Measurements from ENCODE around the gene RNF112. TPM values are rescaled to one million over a fixed set of nuclear protein-coding genes. Genes with fewer than 3 reads are reported as not detected.

Gene RNF112
- total and polyA plus RNA-seq, 2 donors = 3.1 to 17.4 TPM

DNA sequence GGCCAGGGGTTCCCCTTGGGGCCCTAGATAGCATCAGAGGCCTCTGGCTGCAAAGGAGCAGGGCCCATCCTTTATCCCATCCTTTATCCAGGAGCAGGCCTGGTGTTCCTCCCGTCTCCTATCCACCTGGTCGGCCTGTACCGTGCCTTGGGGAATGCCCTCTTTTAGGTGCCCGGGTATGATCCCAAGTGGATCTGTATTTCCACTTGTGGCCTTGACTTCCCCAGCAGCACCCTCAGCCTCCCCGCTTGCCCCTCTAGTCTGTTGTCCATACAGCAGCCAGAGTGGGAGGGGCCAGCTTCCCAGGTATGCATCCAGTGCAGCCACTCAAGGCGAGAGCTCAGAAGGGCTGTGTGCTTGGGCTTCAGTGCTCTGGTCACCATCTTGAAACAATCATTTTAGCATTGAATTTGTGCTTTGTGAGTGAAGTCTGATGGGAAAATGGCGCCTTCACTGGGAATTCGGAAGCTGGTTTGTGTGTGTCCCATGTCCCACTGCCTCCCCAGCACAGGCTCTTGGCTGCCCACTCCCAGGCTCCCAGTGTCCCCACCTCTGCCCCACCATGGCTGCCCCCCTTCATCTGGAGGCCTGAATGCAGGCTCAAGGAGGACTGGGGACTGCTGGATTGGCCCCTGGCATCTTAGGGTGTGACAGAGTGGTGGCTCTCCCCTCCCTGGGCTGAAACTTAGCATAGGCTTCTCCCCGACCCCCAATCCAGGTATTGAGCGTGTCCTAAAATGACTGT, 3.3 kb upstream of the RNF112 start:
- no peak overlapping the region for H3K27ac ChIP-seq (ENCODE audit: low read depth)
- no peak for DNase-seq (ENCODE audit: extremely low spot score)
- H3K4me1 ChIP-seq (ENCODE audit: insufficient read depth) = no peaks in the 10 kb centered on the region
- no peaks in the 10 kb centered on the region for H3K36me3 ChIP-seq (ENCODE audit: insufficient read depth)
- WGBS = 98% methylated on average over 10 of the region's 10 CpGs
- no peak overlapping the region for H3K4me3 ChIP-seq (ENCODE audit: low read depth, low read length)

DNA sequence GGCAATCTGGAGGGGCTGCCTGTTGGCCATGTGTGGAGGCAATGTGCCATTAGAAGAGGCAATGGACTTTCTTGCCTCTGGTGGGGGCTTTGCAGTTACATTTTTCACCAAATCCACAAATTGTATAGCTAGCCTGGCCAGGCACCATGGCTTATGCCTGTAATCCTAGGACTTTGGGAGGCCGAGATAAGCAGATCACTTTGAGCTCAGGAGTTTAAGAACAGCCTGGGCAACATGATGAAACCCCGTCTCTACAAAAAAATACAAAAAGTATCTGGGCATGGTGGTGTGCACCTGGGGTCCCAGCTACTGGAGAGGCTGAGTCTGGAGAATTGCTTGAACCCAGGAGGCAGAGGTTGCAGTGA, 2.7 kb upstream of the RNF112 start:
- H3K4me3 ChIP-seq (ENCODE audit: low read depth, low read length) = no peak overlapping the region
- no peak for DNase-seq (ENCODE audit: extremely low spot score)
- H3K36me3 ChIP-seq (ENCODE audit: insufficient read depth) = no peaks in the 10 kb centered on the region
- H3K27ac ChIP-seq (ENCODE audit: low read depth) = no peak overlapping the region
- no peaks in the 10 kb centered on the region for H3K4me1 ChIP-seq (ENCODE audit: insufficient read depth)
- 75% methylated on average over 2 of the region's 2 CpGs for WGBS

DNA sequence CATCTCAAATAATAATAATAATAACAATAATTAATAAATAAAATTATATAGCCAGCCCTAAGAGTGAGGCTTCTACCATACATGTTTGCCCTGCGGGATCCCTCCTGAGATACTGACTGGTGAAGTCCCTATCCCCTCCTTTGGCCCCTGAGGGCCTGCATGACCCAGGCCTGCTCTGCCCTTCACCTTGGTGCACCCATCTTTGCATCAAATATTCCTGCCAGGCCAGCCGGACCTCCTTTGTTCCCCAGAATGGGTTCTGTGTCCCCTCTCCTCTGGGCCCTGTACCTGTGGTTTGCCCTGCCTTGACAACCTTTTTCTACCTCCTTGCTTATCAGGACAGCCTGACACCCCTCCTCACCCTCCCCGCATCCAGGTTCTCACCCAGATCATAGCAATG, 2.0 kb upstream of the RNF112 start:
- H3K36me3 ChIP-seq (ENCODE audit: insufficient read depth) = no peaks in the 10 kb centered on the region
- DNase-seq (ENCODE audit: extremely low spot score) = no peak
- no peak overlapping the region for H3K27ac ChIP-seq (ENCODE audit: low read depth)
- 96% methylated on average over 3 of the region's 3 CpGs for WGBS
- H3K4me1 ChIP-seq (ENCODE audit: insufficient read depth) = no peaks in the 10 kb centered on the region
- H3K4me3 ChIP-seq (ENCODE audit: low read depth, low read length) = no peak overlapping the region

DNA sequence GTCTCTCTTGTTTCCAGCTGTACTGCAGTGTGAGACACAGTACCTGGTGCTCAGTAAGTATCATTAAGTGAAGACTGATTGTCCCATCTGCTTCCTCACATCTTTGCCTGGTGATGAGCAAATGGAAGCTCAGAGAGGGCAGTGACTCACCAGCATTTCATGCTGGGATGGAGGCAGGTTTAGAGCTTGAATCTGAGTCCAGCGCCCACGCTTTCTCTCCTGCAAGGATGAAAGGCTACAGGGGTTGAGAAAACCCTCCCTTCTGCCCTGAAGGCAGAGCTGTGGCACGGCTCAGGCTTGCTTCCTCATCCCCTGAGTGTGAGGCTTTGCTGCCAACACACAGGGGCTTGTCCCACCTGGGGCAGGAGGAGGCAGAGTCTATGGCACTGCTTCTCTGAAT, 1.5 kb upstream of the RNF112 start:
- 83% methylated on average over 3 of the region's 3 CpGs for WGBS
- no peak overlapping the region for H3K27ac ChIP-seq (ENCODE audit: low read depth)
- H3K4me1 ChIP-seq (ENCODE audit: insufficient read depth) = no peaks in the 10 kb centered on the region
- no peaks in the 10 kb centered on the region for H3K36me3 ChIP-seq (ENCODE audit: insufficient read depth)
- no peak for DNase-seq (ENCODE audit: extremely low spot score)
- no peak overlapping the region for H3K4me3 ChIP-seq (ENCODE audit: low read depth, low read length)

DNA sequence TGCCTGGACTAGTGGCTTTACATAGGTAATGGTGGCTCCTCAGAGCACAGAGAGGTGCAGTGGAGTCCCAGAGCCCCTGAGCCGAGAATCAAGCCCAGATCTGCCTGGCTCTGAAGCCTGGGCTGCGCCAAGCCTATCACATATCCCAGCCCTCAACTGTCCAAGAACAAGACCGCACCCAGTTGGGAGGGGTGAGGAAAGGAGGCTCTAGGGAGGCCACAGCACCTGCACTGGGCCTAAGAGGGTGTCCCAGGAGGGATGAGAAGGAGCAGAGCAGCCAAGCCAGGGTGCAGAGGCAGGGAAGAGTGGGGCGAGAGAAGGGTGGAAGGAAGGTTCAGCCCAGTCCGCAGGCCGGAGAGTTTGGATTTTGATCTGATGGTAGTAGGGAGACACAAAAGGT, 941 bp upstream of the RNF112 start:
- no peak overlapping the region for H3K27ac ChIP-seq (ENCODE audit: low read depth)
- H3K36me3 ChIP-seq (ENCODE audit: insufficient read depth) = no peaks in the 10 kb centered on the region
- WGBS = 91% methylated on average over 6 of the region's 6 CpGs
- no peaks in the 10 kb centered on the region for H3K4me1 ChIP-seq (ENCODE audit: insufficient read depth)
- DNase-seq (ENCODE audit: extremely low spot score) = no peak
- no peak overlapping the region for H3K4me3 ChIP-seq (ENCODE audit: low read depth, low read length)

DNA sequence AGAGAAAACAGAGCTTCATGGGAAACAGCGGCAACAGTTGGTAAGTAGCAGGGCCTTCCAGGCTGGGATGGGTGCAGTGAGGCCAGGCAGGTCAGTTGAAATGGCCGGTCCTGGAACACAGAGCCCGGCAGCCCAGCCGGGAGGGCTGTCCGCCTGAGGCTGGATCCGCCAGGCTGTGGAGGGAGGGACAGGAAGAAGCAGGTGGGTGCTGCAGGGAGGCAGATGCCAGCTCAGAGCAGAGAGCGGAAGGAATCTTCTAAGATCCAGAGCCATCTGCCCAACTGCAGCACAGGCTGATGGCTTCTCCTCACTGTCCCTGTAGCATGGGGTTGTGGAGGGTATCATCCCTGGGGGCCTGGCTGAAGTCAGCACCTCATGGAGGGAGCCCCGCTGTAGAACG, 599 bp downstream of the RNF112 start:
- H3K4me1 ChIP-seq (ENCODE audit: insufficient read depth) = no peaks in the 10 kb centered on the region
- no peak for DNase-seq (ENCODE audit: extremely low spot score)
- no peak overlapping the region for H3K27ac ChIP-seq (ENCODE audit: low read depth)
- WGBS = 68% methylated on average over 9 of the region's 9 CpGs
- peak overlapping the region; percentile 0 for H3K4me3 ChIP-seq (ENCODE audit: low read depth, low read length)
- H3K36me3 ChIP-seq (ENCODE audit: insufficient read depth) = no peaks in the 10 kb centered on the region

GRCh38 chr17:19412510-19412909, 1.5 kb downstream of the RNF112 start:
- Histone ChIP-seq H3K36me3 (ENCODE audit: insufficient read depth) (no peaks in the 10 kb centered on the region), H3K27ac (ENCODE audit: low read depth) (no peak overlapping the region), H3K4me3 (ENCODE audit: low read depth, low read length) (no peak overlapping the region), H3K4me1 (ENCODE audit: insufficient read depth) (peaks cover 2% of the 10 kb centered on the region)
- WGBS = 95% methylated on average over 16 of the region's 16 CpGs
- DNase-seq (ENCODE audit: extremely low spot score) = no peak

DNA sequence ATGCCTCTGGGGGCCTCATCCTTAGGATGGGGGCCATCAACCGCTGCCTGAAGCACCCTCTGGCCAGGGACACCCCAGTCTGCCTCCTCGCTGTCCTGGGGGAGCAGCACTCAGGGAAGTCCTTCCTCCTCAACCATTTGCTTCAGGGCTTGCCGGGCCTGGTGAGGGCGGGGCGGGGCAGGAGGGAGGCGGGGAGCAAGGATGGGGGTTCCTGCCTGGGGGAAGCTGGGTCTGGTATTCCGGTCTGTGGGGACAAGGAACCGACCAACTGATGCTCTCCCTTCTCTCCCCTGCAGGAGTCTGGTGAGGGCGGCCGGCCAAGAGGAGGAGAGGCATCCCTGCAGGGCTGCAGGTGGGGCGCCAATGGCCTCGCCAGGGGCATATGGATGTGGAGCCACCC, 2.0 kb downstream of the RNF112 start:
- Histone ChIP-seq H3K4me3 (ENCODE audit: low read depth, low read length) (no peak overlapping the region), H3K27ac (ENCODE audit: low read depth) (no peak overlapping the region), H3K4me1 (ENCODE audit: insufficient read depth) (peaks cover 2% of the 10 kb centered on the region), H3K36me3 (ENCODE audit: insufficient read depth) (no peaks in the 10 kb centered on the region)
- DNase-seq (ENCODE audit: extremely low spot score) = no peak
- WGBS = 92% methylated on average over 12 of the region's 12 CpGs

GRCh38 chr17:19413761-19414160, 2.7 kb downstream of the RNF112 start:
- Histone ChIP-seq H3K27ac (ENCODE audit: low read depth) (no peak overlapping the region), H3K4me3 (ENCODE audit: low read depth, low read length) (no peak overlapping the region), H3K36me3 (ENCODE audit: insufficient read depth) (no peaks in the 10 kb centered on the region), H3K4me1 (ENCODE audit: insufficient read depth) (peaks cover 2% of the 10 kb centered on the region)
- no peak for DNase-seq (ENCODE audit: extremely low spot score)
- 89% methylated on average over 5 of the region's 5 CpGs for WGBS

- WGBS = 93% methylated on average over 28 of the region's 28 CpGs
- H3K4me1 ChIP-seq (ENCODE audit: insufficient read depth) = peaks cover 2% of the 10 kb centered on the region
- no peak for DNase-seq (ENCODE audit: extremely low spot score)
These were observed 3.6 kb downstream of the RNF112 start for GRCh38 chr17:19414396-19415280.

DNA sequence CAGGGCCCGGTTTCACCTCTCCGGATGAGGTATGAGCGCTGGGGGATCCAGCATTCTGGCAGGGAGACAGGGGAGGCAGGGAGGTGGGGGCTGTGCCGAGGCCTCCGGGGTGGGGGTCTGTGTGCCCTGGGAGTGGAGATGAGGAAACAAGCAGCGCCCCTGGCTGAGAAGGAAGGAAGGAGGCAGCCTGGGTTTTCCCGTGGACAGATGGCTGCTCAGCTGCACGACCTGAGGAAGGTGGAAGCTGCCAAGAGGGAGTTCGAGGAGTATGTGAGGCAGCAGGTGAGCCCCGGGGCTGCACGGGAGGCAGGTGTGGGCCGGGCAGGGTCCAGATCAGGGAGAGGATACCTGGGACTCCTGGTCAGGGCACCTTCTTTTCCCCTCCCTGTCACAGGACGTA, 4.3 kb downstream of the RNF112 start:
- no peak overlapping the region for H3K27ac ChIP-seq (ENCODE audit: low read depth)
- DNase-seq (ENCODE audit: extremely low spot score) = no peak
- H3K36me3 ChIP-seq (ENCODE audit: insufficient read depth) = no peaks in the 10 kb centered on the region
- WGBS = 88% methylated on average over 13 of the region's 13 CpGs
- no peak overlapping the region for H3K4me3 ChIP-seq (ENCODE audit: low read depth, low read length)
- H3K4me1 ChIP-seq (ENCODE audit: insufficient read depth) = peaks cover 2% of the 10 kb centered on the region

More at GRCh38 chr17:19414396-19415280, 3.6 kb downstream of the RNF112 start:
- Histone ChIP-seq H3K36me3 (ENCODE audit: insufficient read depth) (no peaks in the 10 kb centered on the region), H3K27ac (ENCODE audit: low read depth) (no peak overlapping the region), H3K4me3 (ENCODE audit: low read depth, low read length) (no peak overlapping the region)

GRCh38 chr17:19415806-19416775, 5.1 kb downstream of the RNF112 start:
- Histone ChIP-seq H3K27ac (ENCODE audit: low read depth) (no peak overlapping the region), H3K4me3 (ENCODE audit: low read depth, low read length) (no peak overlapping the region), H3K36me3 (ENCODE audit: insufficient read depth) (no peaks in the 10 kb centered on the region), H3K4me1 (ENCODE audit: insufficient read depth) (peaks cover 2% of the 10 kb centered on the region)
- 95% methylated on average over 18 of the region's 18 CpGs for WGBS
- DNase-seq (ENCODE audit: extremely low spot score) = no peak

DNA sequence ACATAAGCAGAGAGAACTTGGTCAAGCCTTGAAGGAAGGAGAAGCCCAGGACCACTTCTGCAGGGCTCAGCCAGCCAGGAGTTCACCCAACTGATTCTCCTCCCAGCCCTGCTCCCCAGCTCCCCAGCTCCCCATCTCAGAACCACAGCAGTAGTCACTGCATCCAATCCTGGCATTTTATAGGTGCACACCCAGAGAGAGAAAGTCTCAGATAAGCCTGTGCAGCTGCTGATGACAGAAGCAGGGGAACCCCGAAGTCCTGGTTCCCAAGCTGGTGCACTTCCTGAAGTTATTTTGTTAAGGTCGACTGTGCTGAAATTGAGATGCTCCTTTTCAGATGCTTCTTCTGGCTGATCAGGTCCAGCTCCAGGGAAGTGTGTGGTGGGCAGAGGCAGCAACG, 6.6 kb downstream of the RNF112 start:
- 54% methylated on average over 3 of the region's 3 CpGs for WGBS
- H3K4me3 ChIP-seq (ENCODE audit: low read depth, low read length) = no peak overlapping the region
- DNase-seq (ENCODE audit: extremely low spot score) = no peak
- peaks cover 2% of the 10 kb centered on the region for H3K4me1 ChIP-seq (ENCODE audit: insufficient read depth)
- H3K27ac ChIP-seq (ENCODE audit: low read depth) = peak overlapping the region; percentile 68
- no peaks in the 10 kb centered on the region for H3K36me3 ChIP-seq (ENCODE audit: insufficient read depth)

All from urinary bladder (tissue), 4 donors.